ENCODE results near the gene TRAF4. TPM values are rescaled to one million over a fixed set of nuclear protein-coding genes. Genes with fewer than 3 reads are reported as not detected.
"Not testable (repeated sequence)": the region's sequence is repeated elsewhere in the genome, so short reads cannot be mapped to it uniquely, and the experiment has no call there.

Gene TRAF4
- total and polyA plus RNA-seq, 4 donors: 8.5 to 32.0 (median 23.9) TPM

DNA sequence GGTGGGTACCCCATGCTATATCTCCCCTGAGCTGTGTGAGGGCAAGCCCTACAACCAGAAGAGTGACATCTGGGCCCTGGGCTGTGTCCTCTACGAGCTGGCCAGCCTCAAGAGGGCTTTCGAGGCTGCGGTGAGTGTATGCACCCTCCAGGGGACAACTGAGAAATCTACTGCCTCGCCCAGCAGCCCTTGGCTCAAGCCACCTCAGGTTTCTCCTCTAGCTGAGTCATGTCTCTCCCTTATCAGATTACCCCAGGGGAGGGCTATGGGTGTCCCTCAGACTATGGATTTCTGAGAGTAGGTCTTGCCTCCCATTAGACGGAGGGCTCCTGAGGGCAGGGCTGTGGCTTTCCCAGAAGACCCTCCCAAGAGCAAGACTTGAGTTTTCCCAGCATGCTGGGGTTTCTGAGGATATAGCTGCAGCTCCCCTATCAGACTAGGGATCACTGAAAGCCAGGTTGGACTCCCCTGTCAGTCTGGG, 8.5 kb upstream of the TRAF4 start:
- DNase-seq (ENCODE audit: low spot score): no peak
- no peaks in the 10 kb centered on the region for H3K36me3 ChIP-seq (ENCODE audit: control insufficient read depth in 4 of 4, insufficient read depth in 3 of 4, low read depth in 1 of 4, low read length in 3 of 4)
- TF ChIP-seq GABPA (IDR thresholded peaks at IDR 0.05 in 1 of 2, conservative IDR thresholded peaks at IDR 0.05 in 1 of 2): no peak
- no peak for TF ChIP-seq FOXA2 (IDR thresholded peaks at IDR 0.05)
- no peak for TF ChIP-seq RAD21 (IDR thresholded peaks at IDR 0.05)
- no peak for TF ChIP-seq YY1 (IDR thresholded peaks at IDR 0.05)
- H3K4me1 ChIP-seq (ENCODE audit: control insufficient read depth in 4 of 4, insufficient read depth in 4 of 4, low read length in 3 of 4): no peaks in the 10 kb centered on the region
- 94% methylated on average over 5 of the region's 5 CpGs for WGBS
- no peak overlapping the region for H3K27ac ChIP-seq (ENCODE audit: low read depth in 1 of 2, low read length in 2 of 2)
- no peaks in the 10 kb centered on the region for H3K9me3 ChIP-seq (ENCODE audit: control insufficient read depth in 4 of 4, low read length in 3 of 4)
- H3K9ac ChIP-seq (ENCODE audit: low read depth in 1 of 2, low read length in 2 of 2): no peak overlapping the region
- no peaks in the 10 kb centered on the region for H3K27me3 ChIP-seq (ENCODE audit: control insufficient read depth in 4 of 4, insufficient read depth in 4 of 4, low read length in 3 of 4)
- H3K4me3 ChIP-seq (ENCODE audit: low read depth in 1 of 3, low read length in 3 of 3): no peak overlapping the region

DNA sequence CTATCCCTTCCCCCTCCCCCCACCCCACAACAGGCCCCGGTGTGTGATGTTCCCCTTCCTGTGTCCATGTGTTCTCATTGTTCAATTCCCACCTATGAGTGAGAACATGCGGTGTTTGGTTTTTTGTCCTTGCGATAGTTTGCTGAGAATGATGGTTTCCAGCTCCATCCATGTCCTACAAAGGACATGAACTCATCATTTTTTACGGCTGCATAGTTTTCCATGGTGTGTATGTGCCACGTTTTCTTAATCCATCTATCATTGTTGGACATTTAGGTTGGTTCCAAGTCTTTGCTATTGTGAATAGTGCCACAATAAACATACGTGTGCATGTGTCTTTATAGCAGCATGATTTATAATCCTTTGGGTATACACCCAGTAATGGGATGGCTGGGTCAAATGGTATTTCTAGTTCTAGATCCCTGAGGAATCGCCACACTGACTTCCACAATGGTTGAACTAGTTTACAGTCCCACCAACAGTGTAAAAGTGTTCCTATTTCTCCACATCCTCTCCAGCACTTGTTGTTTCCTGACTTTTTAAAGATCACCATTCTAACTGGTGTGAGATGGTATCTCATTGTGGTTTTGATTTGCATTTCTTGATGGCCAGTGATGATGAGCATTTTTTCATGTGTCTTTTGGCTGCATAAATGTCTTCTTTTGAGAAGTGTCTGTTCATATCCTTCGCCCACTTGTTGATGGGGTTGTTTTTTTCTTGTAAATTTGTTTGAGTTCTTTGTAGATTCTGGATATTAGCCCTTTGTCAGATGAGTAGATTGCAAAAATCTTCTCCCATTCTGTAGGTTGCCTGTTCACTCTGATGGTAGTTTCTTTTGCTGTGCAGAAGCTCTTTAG, 7.7 kb upstream of the TRAF4 start:
- H3K4me1 ChIP-seq (ENCODE audit: control insufficient read depth in 4 of 4, insufficient read depth in 4 of 4, low read length in 3 of 4); H3K27me3 ChIP-seq (ENCODE audit: control insufficient read depth in 4 of 4, insufficient read depth in 4 of 4, low read length in 3 of 4); H3K36me3 ChIP-seq (ENCODE audit: control insufficient read depth in 4 of 4, insufficient read depth in 3 of 4, low read depth in 1 of 4, low read length in 3 of 4); H3K9me3 ChIP-seq (ENCODE audit: control insufficient read depth in 4 of 4, low read length in 3 of 4); DNase-seq (ENCODE audit: low spot score); H3K27ac ChIP-seq (ENCODE audit: low read depth in 1 of 2, low read length in 2 of 2); H3K9ac ChIP-seq (ENCODE audit: low read depth in 1 of 2, low read length in 2 of 2); H3K4me3 ChIP-seq (ENCODE audit: low read depth in 1 of 3, low read length in 3 of 3): not testable (repeated sequence)
- 98% methylated on average over 5 of the region's 8 CpGs for WGBS

DNA sequence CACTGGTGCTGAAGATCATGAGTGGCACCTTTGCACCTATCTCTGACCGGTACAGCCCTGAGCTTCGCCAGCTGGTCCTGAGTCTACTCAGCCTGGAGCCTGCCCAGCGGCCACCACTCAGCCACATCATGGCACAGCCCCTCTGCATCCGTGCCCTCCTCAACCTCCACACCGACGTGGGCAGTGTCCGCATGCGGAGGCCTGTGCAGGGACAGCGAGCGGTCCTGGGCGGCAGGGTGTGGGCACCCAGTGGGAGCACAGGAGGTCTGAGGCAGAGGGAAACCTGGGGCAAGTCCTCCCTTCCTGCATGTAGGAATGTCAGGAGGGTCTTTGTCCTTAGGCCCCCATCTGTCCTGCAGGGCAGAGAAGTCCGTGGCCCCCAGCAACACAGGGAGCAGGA, 6.5 kb upstream of the TRAF4 start:
- Histone ChIP-seq H3K36me3 (ENCODE audit: control insufficient read depth in 4 of 4, insufficient read depth in 3 of 4, low read depth in 1 of 4, low read length in 3 of 4) (no peaks in the 10 kb centered on the region), H3K4me3 (ENCODE audit: low read depth in 1 of 3, low read length in 3 of 3) (no peak overlapping the region), H3K9me3 (ENCODE audit: control insufficient read depth in 4 of 4, low read length in 3 of 4) (no peaks in the 10 kb centered on the region), H3K4me1 (ENCODE audit: control insufficient read depth in 4 of 4, insufficient read depth in 4 of 4, low read length in 3 of 4) (no peaks in the 10 kb centered on the region), H3K27me3 (ENCODE audit: control insufficient read depth in 4 of 4, insufficient read depth in 4 of 4, low read length in 3 of 4) (no peaks in the 10 kb centered on the region), H3K9ac (ENCODE audit: low read depth in 1 of 2, low read length in 2 of 2) (no peak overlapping the region), H3K27ac (ENCODE audit: low read depth in 1 of 2, low read length in 2 of 2) (no peak overlapping the region)
- DNase-seq (ENCODE audit: low spot score): no peak
- WGBS: 96% methylated on average over 12 of the region's 12 CpGs
- no peak for TF ChIP-seq HNF4A (conservative IDR thresholded peaks at IDR 0.05)
- TF ChIP-seq RXRA (IDR thresholded peaks at IDR 0.05): no peak
- TF ChIP-seq, protein P1, sequence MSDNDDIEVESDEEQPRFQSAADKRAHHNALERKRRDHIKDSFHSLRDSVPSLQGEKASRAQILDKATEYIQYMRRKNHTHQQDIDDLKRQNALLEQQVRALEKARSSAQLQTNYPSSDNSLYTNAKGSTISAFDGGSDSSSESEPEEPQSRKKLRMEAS (IDR thresholded peaks at IDR 0.05): no peak
- no peak for TF ChIP-seq RAD21 (IDR thresholded peaks at IDR 0.05)
- TF ChIP-seq FOXA1 (IDR thresholded peaks at IDR 0.05): no peak
- no peak for TF ChIP-seq TAF1 (conservative IDR thresholded peaks at IDR 0.05)
- no peak for TF ChIP-seq HNF4G (IDR thresholded peaks at IDR 0.05)
- no peak for TF ChIP-seq FOXA2 (IDR thresholded peaks at IDR 0.05)
- TF ChIP-seq, protein P2, sequence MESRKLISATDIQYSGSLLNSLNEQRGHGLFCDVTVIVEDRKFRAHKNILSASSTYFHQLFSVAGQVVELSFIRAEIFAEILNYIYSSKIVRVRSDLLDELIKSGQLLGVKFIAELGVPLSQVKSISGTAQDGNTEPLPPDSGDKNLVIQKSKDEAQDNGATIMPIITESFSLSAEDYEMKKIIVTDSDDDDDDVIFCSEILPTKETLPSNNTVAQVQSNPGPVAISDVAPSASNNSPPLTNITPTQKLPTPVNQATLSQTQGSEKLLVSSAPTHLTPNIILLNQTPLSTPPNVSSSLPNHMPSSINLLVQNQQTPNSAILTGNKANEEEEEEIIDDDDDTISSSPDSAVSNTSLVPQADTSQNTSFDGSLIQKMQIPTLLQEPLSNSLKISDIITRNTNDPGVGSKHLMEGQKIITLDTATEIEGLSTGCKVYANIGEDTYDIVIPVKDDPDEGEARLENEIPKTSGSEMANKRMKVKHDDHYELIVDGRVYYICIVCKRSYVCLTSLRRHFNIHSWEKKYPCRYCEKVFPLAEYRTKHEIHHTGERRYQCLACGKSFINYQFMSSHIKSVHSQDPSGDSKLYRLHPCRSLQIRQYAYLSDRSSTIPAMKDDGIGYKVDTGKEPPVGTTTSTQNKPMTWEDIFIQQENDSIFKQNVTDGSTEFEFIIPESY (IDR thresholded peaks at IDR 0.05): no peak
- TF ChIP-seq, protein P3, sequence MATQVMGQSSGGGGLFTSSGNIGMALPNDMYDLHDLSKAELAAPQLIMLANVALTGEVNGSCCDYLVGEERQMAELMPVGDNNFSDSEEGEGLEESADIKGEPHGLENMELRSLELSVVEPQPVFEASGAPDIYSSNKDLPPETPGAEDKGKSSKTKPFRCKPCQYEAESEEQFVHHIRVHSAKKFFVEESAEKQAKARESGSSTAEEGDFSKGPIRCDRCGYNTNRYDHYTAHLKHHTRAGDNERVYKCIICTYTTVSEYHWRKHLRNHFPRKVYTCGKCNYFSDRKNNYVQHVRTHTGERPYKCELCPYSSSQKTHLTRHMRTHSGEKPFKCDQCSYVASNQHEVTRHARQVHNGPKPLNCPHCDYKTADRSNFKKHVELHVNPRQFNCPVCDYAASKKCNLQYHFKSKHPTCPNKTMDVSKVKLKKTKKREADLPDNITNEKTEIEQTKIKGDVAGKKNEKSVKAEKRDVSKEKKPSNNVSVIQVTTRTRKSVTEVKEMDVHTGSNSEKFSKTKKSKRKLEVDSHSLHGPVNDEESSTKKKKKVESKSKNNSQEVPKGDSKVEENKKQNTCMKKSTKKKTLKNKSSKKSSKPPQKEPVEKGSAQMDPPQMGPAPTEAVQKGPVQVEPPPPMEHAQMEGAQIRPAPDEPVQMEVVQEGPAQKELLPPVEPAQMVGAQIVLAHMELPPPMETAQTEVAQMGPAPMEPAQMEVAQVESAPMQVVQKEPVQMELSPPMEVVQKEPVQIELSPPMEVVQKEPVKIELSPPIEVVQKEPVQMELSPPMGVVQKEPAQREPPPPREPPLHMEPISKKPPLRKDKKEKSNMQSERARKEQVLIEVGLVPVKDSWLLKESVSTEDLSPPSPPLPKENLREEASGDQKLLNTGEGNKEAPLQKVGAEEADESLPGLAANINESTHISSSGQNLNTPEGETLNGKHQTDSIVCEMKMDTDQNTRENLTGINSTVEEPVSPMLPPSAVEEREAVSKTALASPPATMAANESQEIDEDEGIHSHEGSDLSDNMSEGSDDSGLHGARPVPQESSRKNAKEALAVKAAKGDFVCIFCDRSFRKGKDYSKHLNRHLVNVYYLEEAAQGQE (IDR thresholded peaks at IDR 0.05): no peak
- TF ChIP-seq, protein P4, sequence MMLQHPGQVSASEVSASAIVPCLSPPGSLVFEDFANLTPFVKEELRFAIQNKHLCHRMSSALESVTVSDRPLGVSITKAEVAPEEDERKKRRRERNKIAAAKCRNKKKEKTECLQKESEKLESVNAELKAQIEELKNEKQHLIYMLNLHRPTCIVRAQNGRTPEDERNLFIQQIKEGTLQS (IDR thresholded peaks at IDR 0.05): no peak
